Breast epithelium (tissue), 4 donors: ENCODE measurements around the gene ITGA5. TPM values are rescaled to one million over a fixed set of nuclear protein-coding genes. Genes with fewer than 3 reads are reported as not detected.
A peak's percentile ranks its signal among the peaks of the same experiment; 100 is the strongest.

Source experiments
- DNase-seq, 2 donors: peaks; one replicate each; pipeline ENCODE4 v3.0.0-alpha.2; 2019; ENCODE audit warnings: low spot score in 2 of 2
- H3K27ac ChIP-seq, 2 donors: fragments of 200-600 bp; sonication (generic) in 1 of 2; one replicate each; pipeline ENCODE4 v1.5.1; 2016 to 2019; ENCODE audit warnings: mild to moderate bottlenecking in 1 of 2
- H3K27me3 ChIP-seq, 2 donors: fragments of 200-600 bp; sonication (generic) in 1 of 2; one replicate each; pipeline versions ENCODE4 v1.5.1 to v1.6.0; 2017 to 2019; ENCODE audit warnings: control low read depth in 1 of 2, mild to moderate bottlenecking in 1 of 2
- H3K36me3 ChIP-seq: fragments of 200-600 bp; one replicate; pipeline ENCODE4 v1.5.1; 2019
- H3K4me1 ChIP-seq, 2 donors: fragments of 200-600 bp; sonication (generic); one replicate each; pipeline ENCODE4 v1.5.1; 2016 to 2019; ENCODE audit warnings: control low read depth in 1 of 2
- H3K4me3 ChIP-seq, 3 donors: fragments of 200-600 bp; sonication (generic); 1 replicate in 2 of 3; 2 replicates in 1 of 3; pipeline ENCODE4 v1.5.1; 2016 to 2019; ENCODE audit warnings: mild to moderate bottlenecking in 3 of 3, moderate library complexity in 2 of 3
- H3K9me3 ChIP-seq, 2 donors: fragments of 200-600 bp; sonication (generic) in 1 of 2; one replicate each; pipeline ENCODE4 v1.5.1; 2016 to 2019; ENCODE audit warnings: control low read depth in 1 of 2
- POLR2A ChIP-seq: fragments of 450-650 bp; IDR thresholded peaks from one replicate; pipeline ENCODE4 v1.6.1; 2016; ENCODE audit warnings: antibody characterized with exemption, mild to moderate bottlenecking, moderate library complexity
- POLR2AphosphoS5 ChIP-seq, 3 donors: sonication (generic); formaldehyde crosslinking; IDR thresholded peaks; one replicate each; pipeline ENCODE4 v1.6.1; 2017; ENCODE audit warnings: antibody characterized with exemption in 3 of 3
- intact Hi-C: fragments of 100-400 bp; cut with DNase I; formaldehyde crosslinking; loops from one replicate; pipeline ENCODE4 v1.15.1; 2023; ENCODE audit warnings: low total_unique reads
- total RNA-seq, 3 donors: library from RNA; depleted of rRNA; stranded (reverse); fragments of >200 nt; gene quantifications; one replicate each; pipeline ENCODE4 v1.1.0, GENCODE V29; 2016
- TF ChIP-seq, protein P1 (sequence below), 3 donors: fragments of 450-650 bp; IDR thresholded peaks; one replicate each; pipeline ENCODE4 v1.5.1; 2016 to 2017; ENCODE audit warnings: antibody characterized with exemption in 3 of 3, mild to moderate bottlenecking in 3 of 3, moderate library complexity in 3 of 3

Gene ITGA5
- total RNA-seq, 3 donors from 2014 or later: 30.4 to 135 (median 81.9) TPM

GRCh38 chr12:54425702-54426101, 6.6 kb upstream of the ITGA5 start:
- H3K4me3 ChIP-seq: no peak overlapping the region
- no peak for TF ChIP-seq POLR2A
- TF ChIP-seq POLR2AphosphoS5 (IDR thresholded peaks at IDR 0.05): no peak
- TF ChIP-seq, protein P1, sequence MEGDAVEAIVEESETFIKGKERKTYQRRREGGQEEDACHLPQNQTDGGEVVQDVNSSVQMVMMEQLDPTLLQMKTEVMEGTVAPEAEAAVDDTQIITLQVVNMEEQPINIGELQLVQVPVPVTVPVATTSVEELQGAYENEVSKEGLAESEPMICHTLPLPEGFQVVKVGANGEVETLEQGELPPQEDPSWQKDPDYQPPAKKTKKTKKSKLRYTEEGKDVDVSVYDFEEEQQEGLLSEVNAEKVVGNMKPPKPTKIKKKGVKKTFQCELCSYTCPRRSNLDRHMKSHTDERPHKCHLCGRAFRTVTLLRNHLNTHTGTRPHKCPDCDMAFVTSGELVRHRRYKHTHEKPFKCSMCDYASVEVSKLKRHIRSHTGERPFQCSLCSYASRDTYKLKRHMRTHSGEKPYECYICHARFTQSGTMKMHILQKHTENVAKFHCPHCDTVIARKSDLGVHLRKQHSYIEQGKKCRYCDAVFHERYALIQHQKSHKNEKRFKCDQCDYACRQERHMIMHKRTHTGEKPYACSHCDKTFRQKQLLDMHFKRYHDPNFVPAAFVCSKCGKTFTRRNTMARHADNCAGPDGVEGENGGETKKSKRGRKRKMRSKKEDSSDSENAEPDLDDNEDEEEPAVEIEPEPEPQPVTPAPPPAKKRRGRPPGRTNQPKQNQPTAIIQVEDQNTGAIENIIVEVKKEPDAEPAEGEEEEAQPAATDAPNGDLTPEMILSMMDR (IDR thresholded peaks at IDR 0.05): no peak
- no peaks in the 10 kb centered on the region for H3K4me1 ChIP-seq
- H3K27me3 ChIP-seq: no peaks in the 10 kb centered on the region
- peak overlapping the region in 1 of 2 donors; percentile 25 for H3K27ac ChIP-seq
- H3K36me3 ChIP-seq: no peaks in the 10 kb centered on the region
- no peak for DNase-seq
- intact Hi-C loops: no loop called here
- H3K9me3 ChIP-seq: no peaks in the 10 kb centered on the region

- H3K4me3 ChIP-seq: no peak overlapping the region
- no peaks in the 10 kb centered on the region for H3K9me3 ChIP-seq
- no peaks in the 10 kb centered on the region for H3K36me3 ChIP-seq
- TF ChIP-seq POLR2AphosphoS5 (IDR thresholded peaks at IDR 0.05): no peak
- intact Hi-C loops: no loop called here
- H3K27me3 ChIP-seq: no peaks in the 10 kb centered on the region
- H3K4me1 ChIP-seq: no peaks in the 10 kb centered on the region
- DNase-seq: no peak
- peak overlapping the region in 1 of 2 donors; percentile 68 for H3K27ac ChIP-seq
These were observed 5.2 kb upstream of the ITGA5 start for GRCh38 chr12:54424224-54424623.

DNA sequence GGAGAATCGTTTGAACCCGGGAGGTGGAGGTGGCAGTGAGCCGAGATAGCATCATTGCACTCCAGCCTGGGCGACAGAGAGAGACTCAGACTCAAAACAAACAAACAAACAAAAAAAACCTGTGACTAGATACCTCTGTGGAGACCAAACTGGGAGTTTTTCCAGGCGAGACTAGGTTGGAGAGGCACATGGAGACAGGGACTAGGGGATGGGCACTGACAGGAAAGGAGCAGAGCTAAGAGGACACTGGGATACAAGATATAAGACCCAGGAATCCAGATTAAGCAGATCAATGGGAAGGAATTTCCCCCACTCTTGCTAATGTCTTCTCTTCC, 4.7 kb upstream of the ITGA5 start:
- H3K36me3 ChIP-seq: no peaks in the 10 kb centered on the region
- intact Hi-C loops: no loop called here
- no peak overlapping the region for H3K4me3 ChIP-seq
- H3K4me1 ChIP-seq: no peaks in the 10 kb centered on the region
- TF ChIP-seq, protein P1 (IDR thresholded peaks at IDR 0.05): no peak
- TF ChIP-seq POLR2A (no peak), POLR2AphosphoS5 (IDR thresholded peaks at IDR 0.05) (no peak)
- no peaks in the 10 kb centered on the region for H3K9me3 ChIP-seq
- DNase-seq: no peak
- H3K27ac ChIP-seq: no peak overlapping the region
- H3K27me3 ChIP-seq: no peaks in the 10 kb centered on the region

DNA sequence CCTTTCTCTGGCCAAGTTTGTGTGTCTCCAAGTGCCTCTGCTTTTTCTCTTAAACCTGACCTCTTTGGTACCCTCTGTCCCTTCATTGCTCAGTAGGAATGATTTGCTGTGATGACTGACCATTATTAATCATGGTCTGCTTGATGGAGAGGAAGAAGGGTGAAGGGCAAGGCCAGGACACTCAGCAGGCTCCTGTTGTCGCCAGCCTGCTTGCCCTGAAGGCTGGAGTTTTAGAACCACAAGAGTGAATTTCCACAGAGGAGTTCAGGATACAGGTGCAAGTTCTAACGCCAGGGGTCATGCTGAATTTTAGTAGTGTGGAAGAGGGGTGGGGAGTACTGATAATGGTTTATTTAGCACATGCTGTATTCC, 2.8 kb upstream of the ITGA5 start:
- Histone ChIP-seq H3K27ac (peak overlapping the region; percentile 86 to 89), H3K4me1 (no peaks in the 10 kb centered on the region), H3K36me3 (no peaks in the 10 kb centered on the region), H3K27me3 (no peaks in the 10 kb centered on the region), H3K9me3 (no peaks in the 10 kb centered on the region), H3K4me3 (no peak overlapping the region)
- intact Hi-C loops: no loop called here
- DNase-seq: no peak
- TF ChIP-seq POLR2A: no peak
- TF ChIP-seq, protein P1 (IDR thresholded peaks at IDR 0.05): no peak
- no peak for TF ChIP-seq POLR2AphosphoS5 (IDR thresholded peaks at IDR 0.05)

- H3K36me3 ChIP-seq: no peaks in the 10 kb centered on the region
- intact Hi-C loops: no loop called here
- no peaks in the 10 kb centered on the region for H3K9me3 ChIP-seq
- peak overlapping the region; percentile 86 to 89 for H3K27ac ChIP-seq
- no peak for DNase-seq
- H3K4me3 ChIP-seq: no peak overlapping the region
- TF ChIP-seq POLR2A (no peak), POLR2AphosphoS5 (IDR thresholded peaks at IDR 0.05) (peak in 1 of 3 donors; percentile 15)
- TF ChIP-seq, protein P1 (IDR thresholded peaks at IDR 0.05): peak in 1 of 3 donors; percentile 5
- no peaks in the 10 kb centered on the region for H3K4me1 ChIP-seq
- no peaks in the 10 kb centered on the region for H3K27me3 ChIP-seq
These were observed 2.3 kb upstream of the ITGA5 start for GRCh38 chr12:54421175-54421878.

DNA sequence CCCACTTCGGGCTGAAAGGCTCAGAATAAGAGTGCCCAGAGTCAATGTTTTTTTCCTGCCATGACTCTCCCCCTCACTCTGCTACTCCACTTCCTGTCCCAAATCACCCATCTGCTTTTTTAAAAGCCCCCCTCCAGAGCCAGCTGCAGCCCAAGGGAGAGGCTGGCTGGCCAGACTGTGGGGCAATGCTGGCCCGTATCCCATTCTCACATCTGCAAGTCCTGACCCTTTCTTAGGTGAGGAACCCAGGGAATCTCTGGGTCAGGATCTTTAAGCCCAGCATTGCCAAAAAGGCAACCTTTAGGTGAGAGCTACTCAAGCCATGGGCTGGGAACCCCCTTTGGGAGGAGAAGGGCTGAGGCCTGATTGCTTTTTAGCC, 1.7 kb upstream of the ITGA5 start:
- Histone ChIP-seq H3K9me3 (no peaks in the 10 kb centered on the region), H3K4me3 (peak overlapping the region in 2 of 3 donors; percentile 80 to 99), H3K27ac (peak overlapping the region; percentile 86 to 89), H3K36me3 (no peaks in the 10 kb centered on the region), H3K27me3 (no peaks in the 10 kb centered on the region), H3K4me1 (no peaks in the 10 kb centered on the region)
- peak in 1 of 3 donors; percentile 22 for TF ChIP-seq POLR2AphosphoS5 (IDR thresholded peaks at IDR 0.05)
- TF ChIP-seq, protein P1 (IDR thresholded peaks at IDR 0.05): no peak
- no peak for TF ChIP-seq POLR2A
- intact Hi-C loops: no loop called here
- no peak for DNase-seq
